ENCODE results near the gene NUB1. TPM values are rescaled to one million over a fixed set of nuclear protein-coding genes. Genes with fewer than 3 reads are reported as not detected.

Gene NUB1
- total RNA-seq, 1 donor from 2014 or later = 47.5 TPM

- intact Hi-C loops (cut with micrococcal nuclease) = loop anchor here (1.0 to 5.0 kb wide), 5 partner anchors 12 to 252 kb away; no protein-coding TSS in a partner anchor
- H3K4me1 Mint-ChIP-seq = peaks cover 26% of the 10 kb centered on the region
- TF ChIP-seq CTCF (IDR thresholded peaks at IDR 0.05) = no peak
- peak overlapping the region; percentile 83 for H3K4me3 Mint-ChIP-seq
- peaks cover 2% of the 10 kb centered on the region for H3K27me3 Mint-ChIP-seq
- ChIA-PET CTCF (interaction anchor here (1.2 kb wide), 1 partner anchor 67 kb away, joined by 4 read pairs; no protein-coding TSS in a partner anchor), POLR2A (interaction anchor here (0.6 kb wide), 1 partner anchor 1036 kb away, joined by 6 read pairs; no protein-coding TSS in a partner anchor)
- peak; percentile 8 for ATAC-seq (ENCODE audit: low read depth)
- no peaks in the 10 kb centered on the region for H3K9me3 Mint-ChIP-seq
- no peak for DNase-seq
- H3K27ac Mint-ChIP-seq = peak overlapping the region; percentile 61
- H3K36me3 Mint-ChIP-seq (ENCODE audit: low read depth) = peaks cover 37% of the 10 kb centered on the region
These were observed 38.8 kb downstream of the NUB1 start for GRCh38 chr7:151380199-151381097.

GRCh38 chr7:151381098-151381347 lies 39.4 kb downstream of the NUB1 start:
- TF ChIP-seq CTCF (IDR thresholded peaks at IDR 0.05) = no peak
- peak overlapping the region; percentile 61 for H3K27ac Mint-ChIP-seq
- H3K36me3 Mint-ChIP-seq (ENCODE audit: low read depth) = peaks cover 32% of the 10 kb centered on the region
- DNase-seq (no peak), ATAC-seq (ENCODE audit: low read depth) (peak; percentile 50)
- H3K4me3 Mint-ChIP-seq = peak overlapping the region; percentile 83
- CTCF ChIA-PET = interaction anchor here (1.2 kb wide), 1 partner anchor 67 kb away, joined by 4 read pairs; no protein-coding TSS in a partner anchor
- H3K4me1 Mint-ChIP-seq = peaks cover 26% of the 10 kb centered on the region
- no peaks in the 10 kb centered on the region for H3K9me3 Mint-ChIP-seq
- POLR2A ChIA-PET = interaction anchor here (0.6 kb wide), 1 partner anchor 1035 kb away, joined by 6 read pairs; no protein-coding TSS in a partner anchor
- intact Hi-C loops (cut with micrococcal nuclease) = loop anchor here (1.0 to 5.0 kb wide), 5 partner anchors 13 to 251 kb away; no protein-coding TSS in a partner anchor
- H3K27me3 Mint-ChIP-seq = peaks cover 2% of the 10 kb centered on the region

DNA sequence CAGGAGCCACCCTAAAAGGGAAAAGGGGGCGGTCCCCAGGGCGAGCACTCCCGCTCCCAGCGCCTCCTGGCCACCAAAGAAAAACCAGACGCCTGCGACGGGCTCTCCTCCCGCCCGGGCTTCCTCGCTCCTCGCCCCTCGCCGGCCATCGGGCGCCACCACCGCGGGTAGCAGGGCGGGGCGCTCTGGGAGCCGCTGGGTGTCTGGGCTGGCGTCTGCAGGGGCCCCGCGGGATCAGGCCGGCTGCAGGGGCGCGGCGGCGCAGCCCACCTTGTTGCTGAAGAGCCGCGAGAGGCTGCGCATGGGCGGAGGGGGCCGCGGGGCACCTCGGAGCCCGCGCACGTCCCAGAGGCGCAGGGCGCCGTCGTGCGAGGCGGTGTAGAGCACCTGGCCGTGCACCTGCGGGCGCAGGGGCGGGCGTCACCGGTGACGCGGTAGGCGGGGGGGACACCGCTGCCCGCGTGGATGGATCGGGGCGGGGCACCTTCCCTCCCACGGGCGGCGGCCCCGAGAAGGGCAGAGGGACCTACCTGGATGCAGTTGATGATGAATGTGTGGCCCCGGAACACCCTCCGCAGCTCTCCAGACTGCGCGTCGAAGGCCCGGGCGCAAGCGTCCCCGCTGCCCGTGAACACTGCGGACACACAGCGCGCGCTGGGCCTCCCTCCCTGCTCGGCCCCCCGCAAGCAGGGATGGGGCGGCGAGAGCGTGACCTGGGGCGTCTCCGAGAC lies 39.9 kb downstream of the NUB1 start:
- TF ChIP-seq CTCF (IDR thresholded peaks at IDR 0.05) = no peak
- POLR2A ChIA-PET = interaction anchor here (0.8 to 1.2 kb wide), 3 partner anchors 8 to 19 kb away, joined by 3 read pairs; no protein-coding TSS in a partner anchor
- H3K36me3 Mint-ChIP-seq (ENCODE audit: low read depth) = peaks cover 27% of the 10 kb centered on the region
- H3K4me1 Mint-ChIP-seq = peaks cover 26% of the 10 kb centered on the region
- peak overlapping the region; percentile 83 for H3K4me3 Mint-ChIP-seq
- no peaks in the 10 kb centered on the region for H3K9me3 Mint-ChIP-seq
- H3K27me3 Mint-ChIP-seq = peaks cover 2% of the 10 kb centered on the region
- intact Hi-C loops (cut with micrococcal nuclease) = loop anchor here (1.0 to 5.0 kb wide), 5 partner anchors 13 to 251 kb away; no protein-coding TSS in a partner anchor
- ATAC-seq (ENCODE audit: low read depth) (peak; percentile 78), DNase-seq (peak; percentile 57)
- CTCF ChIA-PET = interaction anchor here (1.2 kb wide), 1 partner anchor 66 kb away, joined by 4 read pairs; no protein-coding TSS in a partner anchor
- peak overlapping the region; percentile 61 for H3K27ac Mint-ChIP-seq

DNA sequence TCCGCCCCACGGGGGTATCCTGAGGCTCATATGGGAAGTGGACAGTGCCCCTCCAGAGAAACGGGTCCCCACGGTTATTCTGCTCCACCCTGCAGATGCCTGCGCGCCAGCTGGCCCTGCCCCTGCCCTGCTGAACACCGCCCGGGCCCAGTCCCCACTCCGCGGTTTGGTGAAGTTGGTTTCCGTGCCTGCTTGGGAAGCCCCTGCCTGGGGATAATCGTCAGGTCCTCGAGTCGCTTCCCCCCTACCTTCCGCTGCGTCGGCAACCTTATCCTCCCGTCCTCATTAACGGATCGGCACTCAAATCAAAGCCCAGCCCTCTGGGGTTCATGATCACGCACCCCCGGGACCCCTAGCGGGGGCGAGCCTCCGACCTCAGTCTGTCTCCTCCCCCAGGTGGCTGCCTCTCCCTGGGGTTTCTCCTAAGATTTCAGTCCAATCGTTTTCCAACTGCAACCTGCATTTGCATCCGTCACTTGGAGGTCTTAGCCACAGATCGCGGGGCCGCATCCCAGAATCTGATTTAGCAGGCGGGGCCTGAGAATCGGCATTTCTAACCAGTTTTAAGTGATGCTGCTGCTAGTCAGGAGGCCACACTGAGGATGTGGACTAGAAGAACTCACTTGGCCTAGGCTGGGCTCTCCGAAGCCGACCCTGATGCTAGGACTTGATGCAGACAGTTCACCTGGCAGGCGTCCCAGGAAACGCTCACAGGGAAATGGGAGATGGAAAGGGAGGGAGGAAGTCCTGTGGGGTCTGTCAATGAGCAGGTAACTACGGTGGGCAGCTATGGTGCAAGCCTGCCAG lies 40.7 kb downstream of the NUB1 start:
- CTCF ChIA-PET = no interaction called here
- TF ChIP-seq CTCF (IDR thresholded peaks at IDR 0.05) = no peak
- no peak for DNase-seq
- Mint-ChIP-seq H3K36me3 (ENCODE audit: low read depth) (peaks cover 20% of the 10 kb centered on the region), H3K27me3 (peaks cover 2% of the 10 kb centered on the region), H3K4me1 (peaks cover 26% of the 10 kb centered on the region), H3K9me3 (no peaks in the 10 kb centered on the region), H3K4me3 (peak overlapping the region; percentile 75), H3K27ac (no peak overlapping the region)
- intact Hi-C loops (cut with micrococcal nuclease) = loop anchor here (5.0 kb wide), 1 partner anchor 65 kb away; no protein-coding TSS in a partner anchor
- POLR2A ChIA-PET = interaction anchor here (0.8 to 1.2 kb wide), 3 partner anchors 8 to 18 kb away, joined by 3 read pairs; no protein-coding TSS in a partner anchor
- peak; percentile 25 for ATAC-seq (ENCODE audit: low read depth)
